ENCODE measurements around the gene ELP2. TPM values are rescaled to one million over a fixed set of nuclear protein-coding genes. Genes with fewer than 3 reads are reported as not detected.

Gene ELP2
- total and polyA plus RNA-seq, 9 of the 15 experiments (the other 6 are each of a cell fraction or from before 2014, with no cell fraction given): 76.8 to 192 (median 140) TPM

DNA sequence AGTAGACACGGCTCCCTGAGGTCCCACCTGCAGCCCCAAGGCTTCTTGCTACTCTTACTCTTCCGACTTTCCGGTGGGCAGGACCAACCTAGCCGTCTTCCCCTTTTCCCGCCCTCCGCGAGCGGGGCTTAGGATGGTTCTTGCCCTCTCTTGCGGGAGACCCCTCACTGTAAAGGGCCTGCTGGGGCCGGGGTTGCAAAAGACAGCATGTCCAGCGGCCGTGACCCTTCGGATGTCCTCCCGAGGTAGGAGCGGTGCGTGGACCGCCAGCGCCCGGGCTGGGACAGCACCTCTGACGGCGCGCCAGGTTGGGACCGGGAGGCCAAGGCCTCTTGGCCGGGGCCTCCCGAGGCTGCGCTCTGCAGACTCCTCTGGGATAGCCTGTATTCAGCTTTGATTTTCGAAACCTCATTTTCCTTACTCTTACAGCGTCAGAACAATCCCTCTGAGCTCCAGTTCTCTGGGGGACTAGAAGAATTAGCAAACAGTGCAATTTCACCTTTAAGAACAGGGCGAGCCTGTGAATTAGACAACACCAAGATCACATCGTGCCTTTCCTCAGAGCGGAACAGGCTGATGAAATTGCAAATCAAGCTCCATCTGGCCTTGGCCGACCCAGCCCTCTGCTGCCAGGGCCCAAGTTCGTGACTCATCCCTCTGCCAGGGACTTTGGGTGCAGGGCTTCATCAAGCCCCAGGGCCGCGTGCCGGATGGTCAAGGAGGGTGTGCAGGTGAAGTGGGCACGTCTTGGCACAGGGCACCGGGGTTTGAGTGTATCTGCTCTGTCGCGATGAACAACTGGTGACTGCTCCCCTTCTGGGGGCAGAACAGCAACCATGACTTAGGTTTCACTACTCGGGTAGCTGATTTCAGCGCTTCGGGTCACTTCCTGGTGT is 58.4 kb downstream of the ELP2 start (continued):
- no peak for TF ChIP-seq GTF2A2 (tag; IDR thresholded peaks at IDR 0.05)
- TF ChIP-seq ZNF766 (CRISPR knock-in tag; conservative IDR thresholded peaks at IDR 0.05): no peak; the same call in 1 of the 2 replicates
- TF ChIP-seq C11orf30 (IDR thresholded peaks at IDR 0.05; ENCODE audit: low read depth): peak; percentile 51
- no peak for TF ChIP-seq HDAC3 (IDR thresholded peaks at IDR 0.05; ENCODE audit: borderline replicate concordance, partially characterized antibody)
- TF ChIP-seq HSF4 (CRISPR knock-in tag; IDR thresholded peaks at IDR 0.05; ENCODE audit: borderline replicate concordance): no peak
- TF ChIP-seq BRF1 (IDR thresholded peaks at IDR 0.05; ENCODE audit: borderline replicate concordance, extremely low read depth, insufficient read length): no peak
- TF ChIP-seq PTTG1 (tag; IDR thresholded peaks at IDR 0.05; ENCODE audit: low read depth): no peak
- TF ChIP-seq NFIC (IDR thresholded peaks at IDR 0.05): peak; percentile 29; the same call in 1 of the 2 replicates
- TF ChIP-seq, protein P1, sequence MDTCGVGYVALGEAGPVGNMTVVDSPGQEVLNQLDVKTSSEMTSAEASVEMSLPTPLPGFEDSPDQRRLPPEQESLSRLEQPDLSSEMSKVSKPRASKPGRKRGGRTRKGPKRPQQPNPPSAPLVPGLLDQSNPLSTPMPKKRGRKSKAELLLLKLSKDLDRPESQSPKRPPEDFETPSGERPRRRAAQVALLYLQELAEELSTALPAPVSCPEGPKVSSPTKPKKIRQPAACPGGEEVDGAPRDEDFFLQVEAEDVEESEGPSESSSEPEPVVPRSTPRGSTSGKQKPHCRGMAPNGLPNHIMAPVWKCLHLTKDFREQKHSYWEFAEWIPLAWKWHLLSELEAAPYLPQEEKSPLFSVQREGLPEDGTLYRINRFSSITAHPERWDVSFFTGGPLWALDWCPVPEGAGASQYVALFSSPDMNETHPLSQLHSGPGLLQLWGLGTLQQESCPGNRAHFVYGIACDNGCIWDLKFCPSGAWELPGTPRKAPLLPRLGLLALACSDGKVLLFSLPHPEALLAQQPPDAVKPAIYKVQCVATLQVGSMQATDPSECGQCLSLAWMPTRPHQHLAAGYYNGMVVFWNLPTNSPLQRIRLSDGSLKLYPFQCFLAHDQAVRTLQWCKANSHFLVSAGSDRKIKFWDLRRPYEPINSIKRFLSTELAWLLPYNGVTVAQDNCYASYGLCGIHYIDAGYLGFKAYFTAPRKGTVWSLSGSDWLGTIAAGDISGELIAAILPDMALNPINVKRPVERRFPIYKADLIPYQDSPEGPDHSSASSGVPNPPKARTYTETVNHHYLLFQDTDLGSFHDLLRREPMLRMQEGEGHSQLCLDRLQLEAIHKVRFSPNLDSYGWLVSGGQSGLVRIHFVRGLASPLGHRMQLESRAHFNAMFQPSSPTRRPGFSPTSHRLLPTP (IDR thresholded peaks at IDR 0.05; ENCODE audit: borderline replicate concordance, extremely low read depth, insufficient read length): no peak
- TF ChIP-seq, protein P2, sequence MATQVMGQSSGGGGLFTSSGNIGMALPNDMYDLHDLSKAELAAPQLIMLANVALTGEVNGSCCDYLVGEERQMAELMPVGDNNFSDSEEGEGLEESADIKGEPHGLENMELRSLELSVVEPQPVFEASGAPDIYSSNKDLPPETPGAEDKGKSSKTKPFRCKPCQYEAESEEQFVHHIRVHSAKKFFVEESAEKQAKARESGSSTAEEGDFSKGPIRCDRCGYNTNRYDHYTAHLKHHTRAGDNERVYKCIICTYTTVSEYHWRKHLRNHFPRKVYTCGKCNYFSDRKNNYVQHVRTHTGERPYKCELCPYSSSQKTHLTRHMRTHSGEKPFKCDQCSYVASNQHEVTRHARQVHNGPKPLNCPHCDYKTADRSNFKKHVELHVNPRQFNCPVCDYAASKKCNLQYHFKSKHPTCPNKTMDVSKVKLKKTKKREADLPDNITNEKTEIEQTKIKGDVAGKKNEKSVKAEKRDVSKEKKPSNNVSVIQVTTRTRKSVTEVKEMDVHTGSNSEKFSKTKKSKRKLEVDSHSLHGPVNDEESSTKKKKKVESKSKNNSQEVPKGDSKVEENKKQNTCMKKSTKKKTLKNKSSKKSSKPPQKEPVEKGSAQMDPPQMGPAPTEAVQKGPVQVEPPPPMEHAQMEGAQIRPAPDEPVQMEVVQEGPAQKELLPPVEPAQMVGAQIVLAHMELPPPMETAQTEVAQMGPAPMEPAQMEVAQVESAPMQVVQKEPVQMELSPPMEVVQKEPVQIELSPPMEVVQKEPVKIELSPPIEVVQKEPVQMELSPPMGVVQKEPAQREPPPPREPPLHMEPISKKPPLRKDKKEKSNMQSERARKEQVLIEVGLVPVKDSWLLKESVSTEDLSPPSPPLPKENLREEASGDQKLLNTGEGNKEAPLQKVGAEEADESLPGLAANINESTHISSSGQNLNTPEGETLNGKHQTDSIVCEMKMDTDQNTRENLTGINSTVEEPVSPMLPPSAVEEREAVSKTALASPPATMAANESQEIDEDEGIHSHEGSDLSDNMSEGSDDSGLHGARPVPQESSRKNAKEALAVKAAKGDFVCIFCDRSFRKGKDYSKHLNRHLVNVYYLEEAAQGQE (IDR thresholded peaks at IDR 0.05; ENCODE audit: borderline replicate concordance): peak; percentile 33
- TF ChIP-seq, protein P2 (CRISPR knock-in tag; IDR thresholded peaks at IDR 0.05; ENCODE audit: low read depth): no peak
- TF ChIP-seq TEAD2 (tag; IDR thresholded peaks at IDR 0.05): no peak
- no peak for TF ChIP-seq CHD2 (IDR thresholded peaks at IDR 0.05; ENCODE audit: low read depth, low read length)
- TF ChIP-seq ETS2 (tag; IDR thresholded peaks at IDR 0.05; ENCODE audit: borderline replicate concordance, poor library complexity, severe bottlenecking): no peak
- TF ChIP-seq ARID2 (IDR thresholded peaks at IDR 0.05): no peak

All from K562 (cell line).